GM19193 (cell line): ENCODE data around the gene MAD2L1BP.

ENCODE experiments used
- POLR2A ChIP-seq: IDR thresholded peaks from 4 replicates; pipeline ENCODE4 v1.6.1; 2011; ENCODE audit not compliant: insufficient read depth, insufficient read length; ENCODE audit errors: extremely low read depth

MAD2L1BP gene

DNA sequence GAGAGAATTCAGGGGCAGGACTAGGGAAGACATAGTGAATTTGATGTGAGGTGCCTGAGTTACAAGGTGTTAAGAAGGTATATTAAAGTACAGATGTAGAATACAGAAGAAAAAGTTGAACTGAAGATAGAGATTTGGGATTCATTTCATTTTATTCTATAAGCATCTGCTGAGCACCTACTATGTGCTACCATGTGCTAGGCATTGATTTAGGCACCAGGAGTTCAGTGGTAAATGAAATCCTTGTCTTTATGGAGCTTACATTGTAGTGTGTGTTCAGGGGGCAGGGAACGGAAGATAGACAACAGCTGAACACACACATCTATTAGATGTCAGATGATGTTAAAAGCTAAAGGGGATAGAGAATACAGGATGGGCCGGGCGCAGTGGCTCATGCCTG, 12.0 kb downstream of the MAD2L1BP start:
- no peak for TF ChIP-seq POLR2A

DNA sequence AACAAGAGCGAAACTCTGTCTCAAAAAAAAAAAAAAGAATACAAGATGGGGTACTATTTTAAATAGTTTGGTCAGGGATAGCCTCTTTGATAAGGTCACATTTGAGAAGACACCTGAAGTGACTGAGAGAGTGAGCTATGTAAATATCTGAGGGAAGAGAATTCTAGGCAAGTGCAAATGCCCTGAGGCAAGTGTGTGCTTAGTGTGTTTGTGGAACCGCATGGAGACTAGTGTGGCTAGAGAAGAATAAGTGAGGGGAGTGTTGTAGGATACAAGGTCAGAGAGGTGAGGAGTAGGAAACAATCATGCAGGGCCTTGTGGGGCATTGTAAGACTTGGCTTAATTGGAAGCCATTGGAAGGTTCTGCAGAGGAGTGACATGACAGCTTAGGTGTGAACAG, 12.6 kb downstream of the MAD2L1BP start:
- TF ChIP-seq POLR2A = no peak

DNA sequence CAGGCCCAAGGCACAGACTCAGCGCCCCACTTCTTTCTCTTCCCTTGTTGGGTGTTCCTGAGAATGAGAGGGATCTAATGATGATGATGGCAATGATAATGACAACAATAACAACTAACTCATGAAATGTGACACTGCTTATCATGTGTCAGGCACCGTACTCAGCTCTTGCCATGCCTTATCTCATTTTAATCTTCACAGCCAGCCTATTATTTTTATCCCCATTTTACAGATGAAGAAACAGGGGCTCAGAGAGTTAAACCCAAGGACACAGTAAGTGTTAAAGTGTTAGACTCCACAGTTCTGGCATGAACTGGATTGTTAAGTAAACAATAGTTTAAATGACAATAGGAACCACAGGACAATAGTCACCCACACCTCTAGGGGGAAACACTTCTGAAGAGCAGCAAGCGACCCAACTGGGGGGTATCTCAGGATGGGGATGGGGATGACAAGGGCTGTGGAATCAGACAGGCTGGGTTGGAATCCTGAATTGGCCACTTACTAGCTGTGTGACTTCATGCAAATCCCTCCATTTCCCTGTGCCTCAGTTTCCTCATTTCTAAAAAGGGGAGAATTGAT, 21.7 kb downstream of the MAD2L1BP start:
- TF ChIP-seq POLR2A = no peak

DNA sequence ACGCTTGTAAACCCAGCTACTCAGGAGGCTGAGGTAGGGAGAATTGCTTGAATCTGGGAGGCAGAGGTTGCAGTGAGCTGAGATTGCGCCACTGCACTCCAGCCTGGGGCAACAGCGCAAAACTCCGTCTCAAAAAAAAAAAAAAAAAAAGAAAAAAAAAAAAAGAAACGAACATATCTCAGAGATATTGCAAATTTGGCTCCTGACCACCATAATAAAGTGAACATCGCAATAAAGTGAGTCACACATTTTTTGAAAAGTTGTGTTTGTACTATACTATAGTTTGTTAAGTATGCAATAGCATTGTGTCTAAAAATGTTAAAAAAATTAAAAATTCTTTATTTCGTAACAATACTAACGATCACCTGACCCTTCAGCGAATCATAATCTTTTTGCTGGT, 22.5 kb downstream of the MAD2L1BP start:
- no peak for TF ChIP-seq POLR2A

DNA sequence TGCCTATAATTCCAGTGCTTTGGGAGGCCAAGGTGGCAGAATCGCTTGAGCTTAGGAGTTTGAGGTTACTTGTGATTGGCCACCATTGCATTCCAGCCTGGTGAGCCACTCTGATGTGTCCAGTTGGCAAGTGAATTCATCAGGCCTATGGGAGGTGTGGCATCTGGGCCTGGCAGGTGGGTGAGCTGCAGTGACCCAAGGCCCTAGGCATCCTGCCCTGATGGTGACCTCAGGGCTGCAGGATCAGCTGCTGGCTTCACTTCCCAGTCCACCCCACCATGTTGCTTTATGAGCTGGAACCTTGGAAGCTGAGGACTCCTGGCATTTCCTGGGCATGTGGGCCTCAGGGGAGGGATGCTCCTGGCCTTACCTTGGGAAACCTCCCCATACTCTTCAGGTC, 29.7 kb downstream of the MAD2L1BP start:
- TF ChIP-seq POLR2A = no peak

DNA sequence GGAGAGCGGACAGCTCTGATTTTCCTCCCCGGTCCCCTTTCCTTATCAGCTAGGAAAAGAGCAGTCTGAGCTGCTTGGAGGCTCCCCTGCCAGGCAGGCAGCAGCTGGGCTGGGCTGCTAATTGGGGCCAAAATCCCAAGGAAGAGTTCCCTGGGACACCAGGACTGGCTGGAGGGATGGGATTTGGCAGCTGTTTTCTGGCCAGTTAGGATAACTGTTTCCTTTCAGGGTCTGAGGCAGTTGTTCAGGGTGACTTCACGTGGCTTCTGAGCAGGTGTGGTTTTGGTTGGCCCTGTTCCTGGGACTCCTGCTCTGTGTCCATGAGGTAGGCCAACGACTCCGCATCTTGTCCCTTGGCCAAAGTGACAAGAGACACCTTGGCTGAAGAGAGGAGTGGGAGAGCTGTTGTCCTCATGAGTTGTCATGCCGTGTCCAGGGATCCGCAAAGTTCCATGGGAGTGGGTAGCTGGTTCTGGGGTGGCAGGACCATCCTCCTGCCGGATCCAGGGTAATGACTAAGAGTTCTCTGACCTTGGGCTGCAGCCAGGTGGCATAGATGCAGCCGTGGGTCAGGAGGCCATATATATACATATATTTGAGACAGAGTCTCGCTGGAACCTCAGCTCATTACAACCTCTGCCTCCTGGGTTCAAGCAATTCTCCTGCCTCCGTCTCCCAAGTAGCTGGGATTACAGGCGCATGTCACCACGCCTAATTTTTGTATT, 30.7 kb downstream of the MAD2L1BP start:
- no peak for TF ChIP-seq POLR2A

DNA sequence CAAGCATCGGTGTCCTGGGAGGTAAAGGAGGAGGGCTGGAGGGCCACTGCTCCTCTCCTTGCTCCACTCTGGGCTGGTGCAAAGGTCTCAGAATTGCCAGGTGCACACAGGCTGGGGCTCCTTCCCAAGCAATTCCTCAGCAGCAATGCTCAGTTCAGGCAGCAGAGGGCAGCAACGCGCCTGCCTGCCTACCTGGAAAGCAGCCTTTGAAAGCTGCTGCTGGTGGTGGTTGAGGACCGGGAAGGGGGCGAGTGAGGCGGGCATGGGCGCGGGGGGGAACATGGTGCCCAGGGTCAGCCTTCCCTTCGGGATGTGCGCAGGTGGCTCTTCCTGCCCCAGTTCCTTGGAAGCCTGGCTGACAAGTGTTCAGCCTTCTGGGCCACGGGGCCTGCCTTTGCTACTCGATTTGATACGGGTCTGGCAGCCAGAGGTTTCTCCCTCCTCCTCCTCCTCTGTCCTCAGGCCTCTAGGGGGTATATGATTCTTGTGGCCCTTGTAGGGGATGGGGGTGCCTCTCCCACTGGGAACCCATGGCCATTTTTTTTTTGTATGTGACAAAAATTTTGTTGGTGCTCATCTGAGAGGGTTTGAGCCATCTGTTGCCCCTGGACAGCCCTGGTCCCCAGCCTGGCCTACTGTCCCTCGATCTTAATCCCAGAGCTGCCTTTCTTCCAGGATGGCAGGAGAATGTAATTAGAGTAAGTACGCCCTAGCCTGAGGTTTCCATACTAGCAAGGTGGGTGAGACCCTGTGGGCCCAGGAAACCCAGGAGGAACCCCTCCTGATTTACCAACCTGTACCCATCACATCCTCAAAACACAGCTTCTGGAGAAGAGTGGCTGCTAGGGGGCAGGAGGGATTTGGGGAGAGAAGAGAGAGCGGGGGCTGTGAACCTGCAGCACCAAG, 31.9 kb downstream of the MAD2L1BP start:
- TF ChIP-seq POLR2A = peak; percentile 10

DNA sequence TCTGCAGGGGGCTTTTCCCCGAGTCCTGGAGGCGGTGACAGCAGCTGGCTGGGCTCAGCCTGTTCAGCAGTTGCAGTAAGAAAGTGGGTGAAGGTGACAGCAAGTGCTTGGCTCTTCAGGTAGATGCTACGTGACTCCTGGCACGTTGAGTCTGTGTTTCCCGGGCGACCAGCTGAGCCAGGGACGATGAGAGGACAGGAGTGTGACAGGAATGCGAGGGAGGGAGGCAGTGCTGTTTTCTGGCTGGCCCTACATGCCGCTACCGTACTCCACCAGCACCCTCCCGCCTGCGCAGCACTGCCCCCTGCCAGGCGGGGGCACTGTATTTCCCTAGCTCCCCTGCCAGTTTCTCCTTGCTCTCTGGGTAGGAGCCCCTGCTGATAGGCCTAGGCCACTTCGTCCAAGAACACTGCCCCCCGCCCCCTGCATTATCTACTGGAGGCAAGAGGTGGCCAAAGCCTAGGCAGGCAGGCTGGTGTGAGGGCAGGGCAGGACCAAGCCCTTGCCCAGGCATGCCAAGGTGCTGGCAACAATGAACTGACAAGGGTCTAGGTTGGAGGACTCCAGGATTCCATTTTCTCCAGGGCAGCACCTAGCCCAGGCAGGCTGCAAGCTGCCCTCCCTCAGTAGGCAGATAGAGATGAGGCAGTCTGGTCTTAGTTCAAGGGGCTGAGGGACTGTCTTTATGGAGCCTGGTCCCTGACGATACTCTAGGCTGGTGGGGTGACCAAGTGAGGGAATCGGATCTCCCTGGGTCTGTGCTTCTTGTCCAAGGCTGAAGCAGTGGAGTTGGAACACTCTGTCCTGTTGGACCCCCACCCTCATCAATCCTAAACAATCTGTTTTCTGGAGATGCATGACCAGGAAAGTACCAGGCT, 32.8 kb downstream of the MAD2L1BP start:
- TF ChIP-seq POLR2A = peak; percentile 19

DNA sequence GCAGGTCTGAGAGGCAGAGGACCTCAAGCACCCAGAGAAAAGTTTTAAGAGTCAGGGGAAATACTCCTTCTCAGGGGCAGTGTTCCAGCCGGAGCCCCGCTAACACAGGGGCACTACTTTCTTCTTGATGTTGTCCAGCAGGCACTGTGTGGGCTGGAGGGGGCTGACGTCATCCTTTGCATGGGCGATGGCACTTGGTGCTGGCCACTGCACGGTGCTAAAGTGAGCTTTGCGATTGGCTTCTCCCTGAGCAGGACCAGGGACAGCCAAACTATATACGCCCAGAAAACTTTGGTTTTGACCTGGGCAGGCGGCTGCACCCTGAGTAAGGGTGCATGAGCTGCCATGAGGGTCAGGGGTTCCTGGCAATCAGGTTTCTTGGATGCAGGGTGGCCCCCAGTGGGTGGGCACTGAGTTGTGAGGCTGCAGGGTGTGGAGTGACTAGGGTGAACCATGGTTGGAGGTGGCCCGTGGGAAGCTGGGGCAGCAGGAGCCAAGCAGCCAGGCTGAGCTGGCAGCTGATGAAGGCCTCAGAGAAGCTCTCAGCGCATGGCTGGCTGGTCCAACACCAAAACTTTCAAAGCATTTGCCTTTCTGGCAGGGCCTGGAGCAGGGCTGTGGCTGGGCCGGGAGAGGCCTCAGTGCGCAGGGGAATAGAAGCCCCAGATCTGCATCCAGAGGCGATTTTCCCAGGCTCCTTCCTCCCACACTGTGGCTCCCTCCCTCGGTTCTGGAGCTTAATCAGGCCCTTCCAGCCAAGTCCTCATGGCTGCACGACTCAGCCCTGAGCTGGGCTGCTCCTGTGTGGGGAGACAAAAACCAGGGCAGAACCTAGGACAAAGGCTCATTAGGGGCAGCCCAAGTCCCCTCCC, 33.6 kb downstream of the MAD2L1BP start:
- TF ChIP-seq POLR2A = no peak

DNA sequence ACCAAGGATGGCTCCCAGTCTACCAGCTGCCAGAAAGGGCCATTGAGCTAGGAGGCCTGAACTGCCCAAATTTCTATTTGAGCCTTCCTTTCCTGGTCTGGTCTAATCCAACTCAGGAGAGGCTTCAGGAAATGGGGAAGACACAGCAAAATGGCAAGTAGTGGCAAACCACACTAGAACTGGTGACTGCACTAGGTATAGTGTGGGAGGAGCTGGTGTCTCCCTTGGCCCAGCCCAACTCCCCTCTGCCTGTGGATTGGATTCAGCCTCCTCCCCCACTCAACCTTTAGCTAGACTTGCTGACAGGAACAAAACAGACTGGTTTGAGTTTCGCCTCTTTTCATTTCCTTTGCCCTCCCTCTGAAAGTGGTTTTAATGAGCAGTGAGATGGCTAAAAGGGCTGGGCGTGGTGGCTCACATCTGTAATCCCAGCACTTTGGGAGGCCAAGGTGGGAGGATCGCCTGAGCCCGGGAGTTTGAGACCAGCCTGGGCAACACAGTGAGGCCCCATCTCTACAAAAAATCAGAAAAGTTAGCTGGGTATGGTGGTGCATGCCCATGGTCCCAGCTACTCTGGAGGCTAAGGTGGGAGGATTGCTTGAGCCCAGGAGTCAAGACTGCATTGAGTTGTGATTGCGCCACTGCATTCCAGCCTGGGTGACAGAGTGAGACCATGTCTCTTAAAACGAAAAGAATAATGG, 34.4 kb downstream of the MAD2L1BP start:
- TF ChIP-seq POLR2A = no peak

DNA sequence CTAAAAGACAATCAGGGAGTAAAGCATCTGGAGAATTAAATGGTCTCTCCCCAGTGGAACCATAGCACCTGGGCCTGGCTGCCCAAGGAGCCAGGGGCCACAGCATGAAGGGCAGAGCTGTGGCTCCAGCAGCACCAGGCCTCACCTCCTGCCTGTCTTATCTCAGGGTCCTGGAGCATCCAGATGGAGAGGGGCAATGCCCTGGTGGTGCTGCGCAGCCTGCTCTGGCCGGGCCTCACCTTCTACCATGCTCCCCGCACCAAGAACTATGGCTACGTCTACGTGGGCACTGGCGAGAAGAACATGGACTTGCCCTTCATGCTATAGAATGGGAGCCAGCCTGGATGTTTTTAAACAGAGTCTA, 35.0 kb downstream of the MAD2L1BP start:
- no peak for TF ChIP-seq POLR2A

DNA sequence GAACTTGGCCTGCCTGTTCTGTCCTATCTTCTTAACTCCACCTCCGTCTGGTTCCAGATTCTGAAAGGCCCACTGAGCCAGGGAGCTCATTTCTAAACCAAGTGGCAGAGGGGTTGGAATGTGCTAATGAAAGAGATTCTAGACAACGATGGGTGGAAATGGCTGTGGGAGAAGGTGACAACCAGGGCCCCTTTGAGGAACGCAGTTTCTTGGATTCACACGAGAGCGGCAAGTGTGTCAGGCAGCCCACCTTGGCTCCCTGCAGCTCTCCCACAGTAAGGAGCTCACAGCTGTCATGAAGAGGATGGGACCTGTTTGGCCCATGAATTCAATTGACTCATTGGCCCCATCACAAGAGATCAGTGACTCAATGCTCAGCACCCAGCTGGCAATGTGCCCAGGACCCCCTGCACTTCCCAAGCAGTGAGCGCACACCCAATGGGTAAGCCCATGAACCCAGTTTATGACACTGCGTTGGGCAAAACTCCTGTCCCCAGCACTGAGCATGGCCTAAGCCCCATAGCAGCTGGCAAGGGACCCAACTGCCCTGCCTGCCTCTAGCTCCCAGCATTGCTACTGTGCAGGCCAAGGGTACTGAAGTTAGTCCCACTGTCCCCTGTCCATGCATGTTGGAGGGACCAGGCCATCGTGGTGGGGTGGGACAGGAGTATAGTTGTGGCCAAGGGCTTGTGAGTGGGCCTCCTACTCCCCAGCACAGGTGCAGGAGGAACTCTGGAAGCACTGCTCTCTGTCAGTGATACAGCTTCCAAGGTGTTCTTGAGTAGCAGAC, 35.6 kb downstream of the MAD2L1BP start:
- TF ChIP-seq POLR2A = no peak
